Measurements from ENCODE around the gene CD180.

- no peak for TF ChIP-seq ZBTB40 (IDR thresholded peaks at IDR 0.05)
- no peak for TF ChIP-seq ZBTB40 (CRISPR knock-in tag; IDR thresholded peaks at IDR 0.05)
- no peak for TF ChIP-seq REST (IDR thresholded peaks at IDR 0.05; ENCODE audit: borderline replicate concordance)
- TF ChIP-seq REST (CRISPR knock-in tag; IDR thresholded peaks at IDR 0.05; ENCODE audit: low read depth) = no peak
- TF ChIP-seq CREB1 (IDR thresholded peaks at IDR 0.05) = no peak
- TF ChIP-seq CREB1 (CRISPR knock-in tag; IDR thresholded peaks at IDR 0.05) = no peak
- no peak for TF ChIP-seq JUN (IDR thresholded peaks at IDR 0.05; ENCODE audit: borderline replicate concordance, low read depth, low read length)
- TF ChIP-seq JUN (CRISPR knock-in tag; IDR thresholded peaks at IDR 0.05; ENCODE audit: borderline replicate concordance) = no peak
- no peak for TF ChIP-seq CBFB (CRISPR knock-in tag; IDR thresholded peaks at IDR 0.05)
Measured at GRCh38 chr5:67163231-67163756, 33.3 kb downstream of the CD180 start.

All from K562 (cell line).